Embryonic facial prominence (tissue), 1 donor: ENCODE measurements around the gene SH2D4B.
A peak's percentile ranks its signal among the peaks of the same experiment; 100 is the strongest.

Experiments used
- DNase-seq: peaks from one replicate; pipeline ENCODE4 v3.0.0-alpha.2; 2016; ENCODE audit errors: extremely low spot score

Gene SH2D4B

GRCh38 chr10:80633910-80634309, 96.2 kb downstream of the SH2D4B start:
- no peak for DNase-seq

- DNase-seq: no peak
These were observed 105.0 kb downstream of the SH2D4B start for GRCh38 chr10:80642661-80643060.

- no peak for DNase-seq
These were observed 108.7 kb downstream of the SH2D4B start for GRCh38 chr10:80646366-80646765.

- no peak for DNase-seq
These were observed 109.6 kb downstream of the SH2D4B start for GRCh38 chr10:80647173-80647833.

GRCh38 chr10:80648106-80648505, 110.4 kb downstream of the SH2D4B start:
- no peak for DNase-seq

- DNase-seq: no peak
These were observed 111.5 kb downstream of the SH2D4B start for GRCh38 chr10:80649183-80649582.

- no peak for DNase-seq
These were observed 118.2 kb downstream of the SH2D4B start for GRCh38 chr10:80655898-80656297.

- DNase-seq: no peak
These were observed 120.4 kb downstream of the SH2D4B start for GRCh38 chr10:80658068-80658467.

GRCh38 chr10:80659289-80659688, 121.6 kb downstream of the SH2D4B start:
- no peak for DNase-seq

GRCh38 chr10:80660266-80660665, 122.6 kb downstream of the SH2D4B start:
- DNase-seq: no peak

- DNase-seq: no peak
These were observed 123.0 kb downstream of the SH2D4B start for GRCh38 chr10:80660736-80661135.

GRCh38 chr10:80661526-80661925, 123.8 kb downstream of the SH2D4B start:
- DNase-seq: no peak

- peak; percentile 67 for DNase-seq
These were observed 124.9 kb downstream of the SH2D4B start for GRCh38 chr10:80662429-80663261.

GRCh38 chr10:80664071-80664680, 126.5 kb downstream of the SH2D4B start:
- DNase-seq: peak; percentile 34

GRCh38 chr10:80669485-80669884, 131.8 kb downstream of the SH2D4B start:
- no peak for DNase-seq

- no peak for DNase-seq
These were observed 133.1 kb downstream of the SH2D4B start for GRCh38 chr10:80670774-80671173.

- no peak for DNase-seq
These were observed 134.1 kb downstream of the SH2D4B start for GRCh38 chr10:80671847-80672246.

- DNase-seq: no peak
These were observed 134.9 kb downstream of the SH2D4B start for GRCh38 chr10:80672613-80673012.

- no peak for DNase-seq
These were observed 137.1 kb downstream of the SH2D4B start for GRCh38 chr10:80674809-80675208.

GRCh38 chr10:80681142-80681541, 143.4 kb downstream of the SH2D4B start:
- DNase-seq: no peak

- DNase-seq: no peak
These were observed 146.6 kb downstream of the SH2D4B start for GRCh38 chr10:80684259-80684658.

- DNase-seq: no peak
These were observed 147.7 kb downstream of the SH2D4B start for GRCh38 chr10:80685355-80685754.
